ENCODE results near the gene WNT6. TPM values are rescaled to one million over a fixed set of nuclear protein-coding genes. Genes with fewer than 3 reads are reported as not detected.

Gene WNT6
- polyA plus RNA-seq (2011; rRNA removed) (not detected in 2 replicates), polyA minus RNA-seq (2011; rRNA and poly(A)+ RNA removed) (not detected in 2 replicates)

DNA sequence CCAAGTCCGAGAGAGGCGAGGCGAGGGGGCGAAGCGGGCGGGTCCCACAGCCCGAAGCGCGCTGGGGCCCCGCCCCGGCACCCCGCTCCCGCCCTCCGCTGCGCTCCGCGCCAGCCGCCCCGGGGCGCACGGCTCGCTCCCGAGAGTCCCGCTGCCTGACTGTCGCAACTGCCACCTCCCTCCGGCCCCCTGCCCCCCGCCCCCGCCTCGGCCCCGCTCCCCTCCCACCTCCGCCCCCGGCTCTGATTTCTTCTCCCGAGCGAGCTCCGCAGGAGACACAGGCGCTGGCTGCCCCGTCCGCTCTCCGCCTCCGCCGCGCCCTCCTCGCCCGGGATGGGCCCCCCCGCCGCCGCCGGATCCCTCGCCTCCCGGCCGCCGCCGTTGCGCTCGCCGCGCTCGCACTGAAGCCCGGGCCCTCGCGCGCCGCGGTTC is at the start of gene WNT6:
WNT6 (plus strand) TSS at position 250 of the 432 bp plus-strand sequence. CDS start 233 bp downstream, outside the sequence.
- CTCF ChIA-PET, result interaction anchor here (1.3 to 9.9 kb wide), 5 partner anchors 9 to 39 kb away, joined by 3 to 83 read pairs (median 4); no protein-coding TSS in a partner anchor
- TF ChIP-seq, protein P1, sequence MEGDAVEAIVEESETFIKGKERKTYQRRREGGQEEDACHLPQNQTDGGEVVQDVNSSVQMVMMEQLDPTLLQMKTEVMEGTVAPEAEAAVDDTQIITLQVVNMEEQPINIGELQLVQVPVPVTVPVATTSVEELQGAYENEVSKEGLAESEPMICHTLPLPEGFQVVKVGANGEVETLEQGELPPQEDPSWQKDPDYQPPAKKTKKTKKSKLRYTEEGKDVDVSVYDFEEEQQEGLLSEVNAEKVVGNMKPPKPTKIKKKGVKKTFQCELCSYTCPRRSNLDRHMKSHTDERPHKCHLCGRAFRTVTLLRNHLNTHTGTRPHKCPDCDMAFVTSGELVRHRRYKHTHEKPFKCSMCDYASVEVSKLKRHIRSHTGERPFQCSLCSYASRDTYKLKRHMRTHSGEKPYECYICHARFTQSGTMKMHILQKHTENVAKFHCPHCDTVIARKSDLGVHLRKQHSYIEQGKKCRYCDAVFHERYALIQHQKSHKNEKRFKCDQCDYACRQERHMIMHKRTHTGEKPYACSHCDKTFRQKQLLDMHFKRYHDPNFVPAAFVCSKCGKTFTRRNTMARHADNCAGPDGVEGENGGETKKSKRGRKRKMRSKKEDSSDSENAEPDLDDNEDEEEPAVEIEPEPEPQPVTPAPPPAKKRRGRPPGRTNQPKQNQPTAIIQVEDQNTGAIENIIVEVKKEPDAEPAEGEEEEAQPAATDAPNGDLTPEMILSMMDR (IDR thresholded peaks at IDR 0.05; ENCODE audit: insufficient read depth, low read depth, low read length), result no peak
- Histone ChIP-seq H3K27me3 (ENCODE audit: control insufficient read depth, insufficient read depth, low read length) (peaks cover 63% of the 10 kb centered on the region), H3K36me3 (ENCODE audit: control insufficient read depth, insufficient read depth, low read length) (no peaks in the 10 kb centered on the region), H3K4me3 (ENCODE audit: low read depth, low read length) (no peak within 1 kb of the TSS)
- POLR2A ChIA-PET, result no interaction called here
- no peak for DNase-seq (ENCODE audit: low read depth)

DNA sequence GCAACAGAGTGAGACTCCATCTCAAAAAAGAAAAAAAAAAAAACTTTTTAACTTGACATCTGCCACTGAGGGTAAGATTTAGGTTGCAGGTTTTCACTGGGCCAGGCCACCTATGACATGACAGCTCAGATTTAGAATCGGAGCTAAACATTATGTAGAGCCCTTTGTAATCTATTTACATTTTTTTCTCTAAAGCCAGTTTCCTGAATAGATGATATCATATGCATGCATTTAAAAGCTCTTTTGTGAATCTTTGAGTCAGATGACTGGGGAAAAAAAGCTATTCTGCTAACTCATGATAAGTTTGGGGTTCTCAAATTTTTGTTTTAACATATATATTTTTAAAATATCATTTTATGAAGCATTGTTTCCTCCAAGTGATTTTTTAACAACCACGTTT is 49.3 kb upstream of the WNT6 start:
- ChIA-PET POLR2A (no interaction called here), CTCF (interaction anchor here (0.7 to 1.3 kb wide), 2 partner anchors 53 to 543 kb away, joined by 3 read pairs; no protein-coding TSS in a partner anchor)
- H3K4me3 ChIP-seq (ENCODE audit: low read depth, low read length), result no peak overlapping the region
- no peaks in the 10 kb centered on the region for H3K27me3 ChIP-seq (ENCODE audit: control insufficient read depth, insufficient read depth, low read length)
- no peaks in the 10 kb centered on the region; the same call in 1 of the 2 replicates for H3K36me3 ChIP-seq (ENCODE audit: control insufficient read depth, insufficient read depth, low read length)
- TF ChIP-seq, protein P1 (IDR thresholded peaks at IDR 0.05; ENCODE audit: insufficient read depth, low read depth, low read length), result no peak
- DNase-seq (ENCODE audit: low read depth), result no peak

GRCh38 chr2:218811382-218811781 is 48.2 kb upstream of the WNT6 start:
- TF ChIP-seq, protein P1 (IDR thresholded peaks at IDR 0.05; ENCODE audit: insufficient read depth, low read depth, low read length), result no peak
- H3K36me3 ChIP-seq (ENCODE audit: control insufficient read depth, insufficient read depth, low read length), result no peaks in the 10 kb centered on the region; the same call in 1 of the 2 replicates
- no peak for DNase-seq (ENCODE audit: low read depth)
- POLR2A ChIA-PET, result no interaction called here
- H3K4me3 ChIP-seq (ENCODE audit: low read depth, low read length), result no peak overlapping the region
- no peaks in the 10 kb centered on the region for H3K27me3 ChIP-seq (ENCODE audit: control insufficient read depth, insufficient read depth, low read length)
- CTCF ChIA-PET, result interaction anchor here (0.8 to 1.3 kb wide), 2 partner anchors 100 to 545 kb away, joined by 3 read pairs; partner anchors contain the start of gene TTLL4

DNA sequence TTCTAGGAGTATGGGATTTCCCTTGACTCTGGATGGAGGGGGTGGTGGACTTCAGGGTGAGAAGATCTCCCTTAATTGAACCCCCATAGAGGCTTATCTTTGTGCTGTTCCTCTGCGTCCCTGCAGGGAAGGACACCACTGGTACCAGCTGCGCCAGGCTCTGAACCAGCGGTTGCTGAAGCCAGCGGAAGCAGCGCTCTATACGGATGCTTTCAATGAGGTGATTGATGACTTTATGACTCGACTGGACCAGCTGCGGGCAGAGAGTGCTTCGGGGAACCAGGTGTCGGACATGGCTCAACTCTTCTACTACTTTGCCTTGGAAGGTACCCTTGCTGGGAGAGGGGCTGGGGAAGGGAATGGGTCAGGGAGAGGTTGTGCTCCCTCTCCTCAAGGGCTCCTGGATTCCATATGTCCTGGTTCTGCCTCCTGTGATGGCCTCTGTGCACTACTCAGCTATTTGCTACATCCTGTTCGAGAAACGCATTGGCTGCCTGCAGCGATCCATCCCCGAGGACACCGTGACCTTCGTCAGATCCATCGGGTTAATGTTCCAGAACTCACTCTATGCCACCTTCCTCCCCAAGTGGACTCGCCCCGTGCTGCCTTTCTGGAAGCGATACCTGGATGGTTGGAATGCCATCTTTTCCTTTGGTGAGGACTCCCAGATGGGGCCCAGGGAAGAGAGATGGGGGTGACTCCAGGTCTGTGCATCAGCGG is 47.3 kb upstream of the WNT6 start:
- no peak overlapping the region for H3K4me3 ChIP-seq (ENCODE audit: low read depth, low read length)
- ChIA-PET CTCF (no interaction called here), POLR2A (no interaction called here)
- TF ChIP-seq, protein P1 (IDR thresholded peaks at IDR 0.05; ENCODE audit: insufficient read depth, low read depth, low read length), result no peak
- no peaks in the 10 kb centered on the region; the same call in 1 of the 2 replicates for H3K36me3 ChIP-seq (ENCODE audit: control insufficient read depth, insufficient read depth, low read length)
- no peak for DNase-seq (ENCODE audit: low read depth)
- H3K27me3 ChIP-seq (ENCODE audit: control insufficient read depth, insufficient read depth, low read length), result no peaks in the 10 kb centered on the region

DNA sequence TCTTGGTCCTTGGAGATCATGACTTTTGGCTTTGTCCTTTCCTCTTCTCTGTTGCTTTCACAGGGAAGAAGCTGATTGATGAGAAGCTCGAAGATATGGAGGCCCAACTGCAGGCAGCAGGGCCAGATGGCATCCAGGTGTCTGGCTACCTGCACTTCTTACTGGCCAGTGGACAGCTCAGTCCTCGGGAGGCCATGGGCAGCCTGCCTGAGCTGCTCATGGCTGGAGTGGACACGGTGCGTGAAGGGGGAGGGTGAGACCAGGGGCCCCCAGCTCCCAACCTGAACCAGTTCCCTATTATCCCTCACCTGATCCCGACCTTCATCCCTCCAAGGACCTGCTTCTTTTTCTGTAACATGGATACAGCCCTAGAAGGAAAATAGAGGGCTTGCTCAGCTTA is 46.7 kb upstream of the WNT6 start:
- H3K4me3 ChIP-seq (ENCODE audit: low read depth, low read length), result no peak overlapping the region
- DNase-seq (ENCODE audit: low read depth), result no peak
- H3K36me3 ChIP-seq (ENCODE audit: control insufficient read depth, insufficient read depth, low read length), result no peaks in the 10 kb centered on the region; the same call in 1 of the 2 replicates
- TF ChIP-seq, protein P1 (IDR thresholded peaks at IDR 0.05; ENCODE audit: insufficient read depth, low read depth, low read length), result no peak
- POLR2A ChIA-PET, result no interaction called here
- H3K27me3 ChIP-seq (ENCODE audit: control insufficient read depth, insufficient read depth, low read length), result no peaks in the 10 kb centered on the region
- CTCF ChIA-PET, result no interaction called here
